ENCODE measurements around the gene ME2.

- TF ChIP-seq POLR2A (IDR thresholded peaks at IDR 0.05; ENCODE audit: low read depth, low read length): no peak
- no peak for TF ChIP-seq POLR2AphosphoS5 (IDR thresholded peaks at IDR 0.05; ENCODE audit: low read depth, low read length)
- TF ChIP-seq TAF1 (IDR thresholded peaks at IDR 0.05; ENCODE audit: low read depth, low read length): no peak
- no peak for TF ChIP-seq PAX5 (IDR thresholded peaks at IDR 0.05; ENCODE audit: insufficient read depth, low read length, severe bottlenecking)
- TF ChIP-seq SPI1 (IDR thresholded peaks at IDR 0.05; ENCODE audit: low read depth, low read length): no peak
These were observed 83.1 kb downstream of the ME2 start for GRCh38 chr18:50961974-50962373.

Measured in GM12891 (cell line).